HG03025 (cell line): ENCODE data around the gene PRMT7.
A peak's percentile ranks its signal among the peaks of the same experiment; 100 is the strongest.

ENCODE experiments used
- ATAC-seq: cut with Tn5 transposase; IDR thresholded peaks from one replicate; pipeline ENCODE4 v1.9.1; 2021; ENCODE audit warnings: mild to moderate bottlenecking, moderate library complexity; ENCODE audit not compliant: unreplicated experiment, low FRiP score

Gene PRMT7

DNA sequence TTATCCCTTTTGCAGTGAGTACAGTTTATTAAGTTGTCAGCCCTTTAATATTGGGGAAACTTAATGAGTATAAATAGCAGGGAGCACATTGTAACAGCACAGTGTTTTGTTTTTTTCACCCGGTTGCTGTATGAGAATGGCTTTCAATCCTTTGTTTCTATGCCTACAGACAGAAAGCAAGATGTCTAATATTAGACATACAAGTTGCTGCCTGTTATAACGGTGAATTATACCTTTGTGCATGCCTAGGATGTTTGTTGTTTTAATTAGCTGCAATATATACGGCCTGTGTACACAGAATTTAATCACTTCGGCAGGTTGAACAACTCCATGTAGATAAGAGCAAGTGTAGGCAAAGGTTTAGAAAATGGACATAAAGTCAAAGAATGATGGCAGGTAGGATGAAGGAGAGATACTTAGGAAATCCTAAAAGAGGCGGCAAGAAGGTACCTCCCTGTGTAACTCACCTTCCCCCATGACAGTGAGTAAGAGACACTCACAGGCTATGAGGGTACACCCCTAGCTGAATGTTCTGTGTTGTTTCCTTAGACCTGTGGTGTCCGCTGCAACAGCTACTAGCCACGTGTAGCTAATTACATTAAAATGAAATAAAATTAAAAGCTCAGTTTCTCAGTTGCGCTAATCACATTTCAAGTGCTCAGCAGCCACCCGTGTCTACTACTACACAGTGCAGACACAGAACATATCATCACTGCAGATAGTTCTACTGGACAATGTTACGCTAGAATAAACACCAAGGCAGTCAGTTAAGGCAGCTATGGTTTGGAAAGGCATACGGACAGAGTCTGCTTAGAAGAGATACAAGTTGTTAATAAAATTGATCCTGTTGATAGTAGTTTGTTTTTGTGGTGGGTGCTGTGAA, 11.0 kb upstream of the PRMT7 start:
- no peak for ATAC-seq

- no peak for ATAC-seq
Observed at GRCh38 chr16:68300734-68301459, 9.9 kb upstream of the PRMT7 start.

DNA sequence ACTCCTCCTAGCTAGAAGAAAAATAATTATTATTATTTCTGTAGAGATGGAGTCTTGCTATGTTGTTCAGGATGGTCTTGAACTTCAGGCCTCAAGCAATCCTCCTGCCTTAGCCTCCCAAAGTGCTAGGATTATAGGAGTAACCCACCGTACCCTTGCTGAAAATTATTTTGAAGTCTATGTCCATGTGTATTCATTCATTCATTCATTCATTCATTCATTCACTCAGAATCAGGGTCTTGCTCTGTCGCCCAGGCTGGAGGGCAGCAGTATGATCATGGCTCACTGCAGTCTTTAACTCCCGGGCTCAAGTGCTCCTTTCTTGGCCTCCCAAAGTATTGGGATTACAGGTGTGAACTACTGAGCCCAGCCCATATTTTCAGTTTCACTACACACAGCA, 4.2 kb upstream of the PRMT7 start:
- ATAC-seq, result no peak

DNA sequence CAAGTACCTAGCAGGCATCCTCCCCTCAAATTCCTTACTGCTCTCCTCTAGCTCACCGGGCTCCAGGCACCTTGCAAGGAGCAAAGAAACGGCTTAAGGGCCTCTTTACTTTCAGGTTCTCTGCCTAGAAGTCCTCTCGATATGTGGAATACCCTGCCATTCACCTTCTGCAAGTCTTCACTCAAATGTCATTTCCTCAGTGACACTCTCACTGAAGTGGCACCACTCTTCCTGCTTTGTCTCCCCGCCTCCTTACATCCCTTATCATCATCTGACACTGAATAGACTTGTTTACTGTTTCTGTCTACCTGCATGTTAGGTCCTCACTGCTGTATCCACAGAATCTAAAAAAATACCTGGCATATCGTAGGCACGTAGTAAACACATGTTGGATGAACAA, 1.0 kb upstream of the PRMT7 start:
- ATAC-seq, result no peak

GRCh38 chr16:68310437-68310773, 414 bp upstream of the PRMT7 start:
- ATAC-seq, result peak; percentile 42

DNA sequence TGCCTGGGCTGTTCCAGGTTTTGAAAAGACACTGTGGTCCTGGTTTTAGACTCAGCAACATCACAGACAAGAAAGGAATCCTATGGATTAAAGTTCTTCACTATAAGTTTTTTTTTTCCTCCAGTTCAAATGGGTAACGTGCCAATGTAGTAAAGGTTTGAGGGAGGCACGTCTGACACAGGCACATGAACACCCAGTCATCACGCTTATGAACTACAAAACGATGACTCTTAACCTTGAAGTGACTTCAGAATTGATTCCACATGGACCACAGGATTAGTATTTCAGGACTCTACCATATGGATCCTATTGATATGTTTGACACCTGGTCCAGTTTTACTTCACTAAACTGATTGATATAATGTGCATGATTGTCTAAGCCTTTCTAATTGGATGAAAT, 2.3 kb downstream of the PRMT7 start:
- no peak for ATAC-seq

- no peak for ATAC-seq
Observed at GRCh38 chr16:68319185-68319908, 8.5 kb downstream of the PRMT7 start.

DNA sequence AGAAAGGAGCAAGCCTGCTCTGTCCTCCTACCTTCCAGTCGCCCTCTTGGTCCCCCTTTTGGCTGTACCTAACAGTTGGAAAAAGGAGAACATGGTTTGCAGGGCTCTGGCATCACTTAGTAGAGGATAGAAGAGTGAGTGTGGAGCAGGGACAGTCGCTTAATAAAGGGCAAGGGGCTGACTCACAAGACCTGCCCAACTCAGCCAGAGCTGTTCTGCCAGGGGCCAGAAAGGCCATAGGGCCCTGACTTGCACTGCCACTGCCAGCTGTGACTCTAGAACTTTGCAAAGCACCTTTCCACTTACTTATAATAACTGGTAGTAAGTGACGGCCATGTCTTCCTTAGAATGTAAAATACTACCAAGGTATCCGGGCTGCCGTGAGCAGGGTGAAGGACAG, 13.5 kb downstream of the PRMT7 start:
- no peak for ATAC-seq

- ATAC-seq, result no peak
Observed at GRCh38 chr16:68324780-68325357, 14.1 kb downstream of the PRMT7 start.

DNA sequence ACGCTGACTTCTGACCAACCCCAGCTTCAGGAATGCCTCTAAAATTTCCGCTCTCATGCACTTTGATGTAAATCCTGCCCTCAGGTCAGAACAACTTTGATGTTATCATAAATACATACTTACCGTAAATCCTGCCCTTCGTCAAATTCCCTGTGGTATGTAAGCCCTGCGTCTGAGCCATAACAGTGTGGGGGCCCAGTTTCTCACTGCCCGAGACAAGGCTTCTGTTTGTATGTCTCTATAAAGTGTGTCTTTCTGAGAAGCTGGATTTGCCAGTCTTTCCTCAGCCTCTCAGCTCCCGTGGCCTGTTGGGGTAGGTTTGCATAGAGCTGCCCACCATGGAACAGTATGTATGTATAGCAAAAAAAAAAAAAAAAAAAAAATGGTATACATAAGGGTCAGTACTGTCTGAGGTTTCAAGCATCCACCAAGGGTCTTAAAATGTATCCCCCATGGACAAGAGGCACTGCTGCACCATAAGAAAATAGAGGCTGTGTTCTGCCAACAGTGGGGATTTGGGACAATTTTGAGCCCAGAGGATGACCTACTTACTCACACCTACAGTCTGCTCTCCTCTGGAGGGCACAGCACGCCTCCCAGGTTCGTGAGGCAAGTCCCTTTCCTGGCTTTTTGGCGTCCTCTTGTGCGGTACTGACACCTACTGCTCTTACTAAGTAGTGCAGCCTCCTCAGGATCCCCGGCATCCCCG, 17.5 kb downstream of the PRMT7 start:
- ATAC-seq, result no peak

DNA sequence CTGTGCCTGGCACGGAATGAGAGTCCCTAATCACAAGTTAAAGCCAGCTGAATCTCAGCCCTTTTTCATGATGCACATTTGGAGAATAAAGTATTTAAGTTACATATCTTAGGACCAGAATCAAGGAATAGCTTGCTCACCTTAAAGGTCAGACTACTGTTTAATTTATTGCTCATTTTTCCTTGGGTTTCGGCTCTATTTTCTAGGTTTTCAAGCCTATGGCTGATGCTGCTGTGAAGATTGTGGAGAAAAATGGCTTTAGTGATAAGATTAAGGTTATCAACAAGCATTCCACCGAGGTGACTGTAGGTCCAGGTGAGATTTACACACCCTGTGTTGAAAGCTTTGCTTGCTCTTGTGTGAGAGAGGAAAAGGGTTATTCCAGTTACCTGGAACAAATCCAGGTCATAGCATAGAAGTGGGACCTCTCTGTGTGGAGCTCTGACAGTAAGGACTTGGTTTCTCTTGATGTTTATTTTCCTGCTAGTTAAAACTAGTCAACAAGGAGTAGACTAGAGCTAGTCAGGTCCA, 18.1 kb downstream of the PRMT7 start:
- ATAC-seq, result no peak

- no peak for ATAC-seq
Observed at GRCh38 chr16:68331879-68332410, 21.1 kb downstream of the PRMT7 start.

DNA sequence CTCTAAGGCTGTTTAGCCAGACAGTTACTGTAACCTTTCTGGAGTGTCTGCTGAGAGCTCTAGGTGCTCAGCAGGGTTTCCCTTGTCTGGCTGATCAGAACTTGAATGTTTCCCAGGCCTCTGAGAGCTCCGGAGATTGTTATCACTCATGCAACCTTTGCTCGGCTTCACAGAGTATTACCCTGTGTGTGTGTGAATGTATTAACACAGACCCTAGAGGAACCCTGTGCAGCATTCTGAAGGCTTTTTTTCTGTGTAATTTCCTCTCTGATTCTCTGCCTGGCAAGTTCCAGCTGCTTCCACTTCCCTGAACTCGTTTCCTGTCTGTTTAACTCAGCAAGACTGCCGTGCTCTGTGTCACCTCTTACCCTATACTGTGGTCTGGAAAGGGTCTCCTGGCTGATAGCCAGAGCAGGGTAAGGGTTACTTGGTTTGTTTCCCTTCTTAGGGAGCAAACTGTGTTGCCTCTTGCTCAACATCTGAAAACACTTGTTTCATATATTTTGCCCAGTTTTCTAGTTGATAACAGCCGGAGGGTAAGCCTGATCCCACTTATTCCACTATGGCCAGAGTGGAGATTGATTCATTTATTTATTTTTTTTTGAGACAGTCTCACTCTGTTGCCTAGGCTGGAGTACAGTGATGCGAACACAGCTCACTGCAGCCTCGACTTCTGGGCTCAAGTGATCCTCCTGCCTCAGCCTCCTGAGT, 21.7 kb downstream of the PRMT7 start:
- ATAC-seq, result no peak

DNA sequence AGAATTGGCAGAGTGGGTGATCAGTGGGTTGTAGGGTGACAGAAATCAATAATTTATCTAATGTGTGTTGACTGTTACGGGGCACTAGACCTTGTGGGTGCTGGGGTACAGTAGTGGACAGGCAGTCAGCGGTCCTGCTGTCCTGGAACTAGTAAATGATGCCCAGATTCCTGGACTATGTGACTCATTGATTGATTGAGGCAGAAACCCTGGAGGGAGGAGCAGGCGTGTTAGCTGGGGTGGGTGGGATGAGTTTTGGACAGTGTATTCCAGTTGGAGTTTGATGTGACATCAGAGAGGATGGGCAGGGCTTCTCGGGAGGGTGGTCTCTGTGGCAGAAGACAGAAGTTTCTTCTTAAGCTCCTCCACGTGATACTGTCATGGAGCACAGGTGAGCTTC, 24.4 kb downstream of the PRMT7 start:
- no peak for ATAC-seq

DNA sequence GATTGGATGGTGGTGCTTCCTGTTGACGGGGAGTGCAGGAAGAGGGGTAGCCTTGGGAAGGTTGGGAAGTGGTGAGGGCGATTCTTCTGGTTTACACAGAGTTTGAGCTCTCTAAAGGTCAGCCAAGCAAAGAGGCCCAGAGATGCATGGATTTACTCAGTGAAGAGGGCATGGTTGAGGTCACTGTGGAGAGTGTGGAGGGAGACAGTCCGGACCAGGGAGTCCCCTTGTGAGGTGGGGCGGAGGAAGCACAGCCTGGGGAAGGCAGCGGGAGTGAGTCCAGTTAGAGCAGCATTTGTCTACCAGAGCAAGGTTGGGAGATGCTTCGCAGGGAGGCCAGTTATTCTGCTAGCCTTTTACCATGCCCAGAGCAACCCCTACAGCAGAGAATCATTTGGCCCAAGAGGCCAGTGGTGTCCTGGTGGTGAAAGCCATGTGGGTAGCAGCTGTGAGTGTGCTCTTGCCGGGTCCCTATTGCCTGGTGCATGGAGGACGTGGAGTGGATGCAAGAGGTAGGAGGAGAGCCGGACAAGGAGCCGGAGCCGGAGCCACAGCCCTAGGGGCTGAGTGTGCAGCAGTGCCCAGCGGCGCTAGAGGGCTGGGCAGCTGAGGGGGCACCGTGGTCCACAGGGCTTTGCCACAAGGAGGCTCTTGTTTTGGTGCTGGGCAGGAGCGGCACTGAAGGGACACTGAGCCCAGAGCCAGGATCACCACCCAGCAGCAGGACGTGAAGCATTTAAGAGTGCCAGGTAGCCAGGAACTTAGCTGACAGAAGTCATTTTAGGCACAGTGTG, 27.7 kb downstream of the PRMT7 start:
- no peak for ATAC-seq

DNA sequence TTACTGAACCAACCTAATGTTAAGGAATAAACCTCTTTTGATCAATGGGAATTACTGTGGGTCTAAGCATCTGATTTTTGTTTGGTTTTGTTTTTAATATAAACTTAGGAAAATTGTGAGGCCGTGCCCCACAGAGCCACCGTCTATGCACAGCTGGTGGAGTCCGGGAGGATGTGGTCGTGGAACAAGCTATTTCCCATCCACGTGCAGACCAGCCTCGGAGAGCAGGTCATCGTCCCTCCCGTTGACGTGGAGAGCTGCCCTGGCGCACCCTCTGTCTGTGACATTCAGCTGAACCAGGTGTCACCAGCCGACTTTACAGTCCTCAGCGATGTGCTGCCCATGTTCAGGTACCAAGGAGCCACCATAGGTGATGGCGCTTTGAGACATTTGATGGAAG, 28.4 kb downstream of the PRMT7 start:
- no peak for ATAC-seq

- ATAC-seq, result no peak
Observed at GRCh38 chr16:68342620-68343019, 31.8 kb downstream of the PRMT7 start.

- ATAC-seq, result no peak
Observed at GRCh38 chr16:68343137-68343536, 32.3 kb downstream of the PRMT7 start.
